Thyroid gland (tissue), 4 donors: Measurements from ENCODE around the gene ABCC3. TPM values are rescaled to one million over a fixed set of nuclear protein-coding genes. Genes with fewer than 3 reads are reported as not detected.

ENCODE experiments used
- DNase-seq, 2 donors: peaks; one replicate each; pipeline ENCODE4 v3.0.0-alpha.2; 2019
- H3K27ac ChIP-seq, 3 donors: fragments of 200-600 bp; sonication (generic); 1 replicate in 2 of 3; 2 replicates in 1 of 3; pipeline ENCODE4 v1.5.1; 2016 to 2019; ENCODE audit warnings: mild to moderate bottlenecking in 1 of 3, moderate library complexity in 1 of 3
- H3K27me3 ChIP-seq: fragments of 200-600 bp; sonication (generic); one replicate; pipeline ENCODE4 v1.5.1; 2019
- H3K36me3 ChIP-seq, 2 donors: fragments of 200-600 bp; sonication (generic); one replicate each; pipeline ENCODE4 v1.5.1; 2016 to 2019
- H3K4me1 ChIP-seq, 2 donors: fragments of 200-600 bp; sonication (generic); one replicate each; pipeline ENCODE4 v1.5.1; 2017 to 2019
- H3K4me3 ChIP-seq, 3 donors: fragments of 200-600 bp; sonication (generic); replicated peaks in 1 of 3; 1 replicate in 2 of 3; 2 replicates in 1 of 3; pipeline ENCODE4 v1.5.1; 2016; ENCODE audit warnings: mild to moderate bottlenecking in 1 of 3
- H3K9me3 ChIP-seq: fragments of 200-600 bp; sonication (generic); one replicate; pipeline ENCODE4 v1.5.1; 2017
- POLR2A ChIP-seq, 2 donors: fragments of 450-650 bp; IDR thresholded peaks; one replicate each; pipeline ENCODE4 v1.6.1; 2017; ENCODE audit warnings: antibody characterized with exemption in 2 of 2, mild to moderate bottlenecking in 2 of 2, moderate library complexity in 1 of 2
- WGBS, 2 donors: methylation state at CpG; one replicate each; pipeline ENCODE4 v1.1.5; 2017; 5-methylcytosine and 5-hydroxymethylcytosine counted together
- intact Hi-C: fragments of 100-400 bp; cut with DNase I; formaldehyde crosslinking; loops from one replicate; pipeline ENCODE4 v1.15.1; 2023
- total RNA-seq, 4 donors: library from RNA; depleted of rRNA; stranded (reverse); fragments of >200 nt; gene quantifications; one replicate each; pipeline ENCODE4 v1.2.3, GENCODE V29; 2016
- TF ChIP-seq, protein P1 (sequence below), 6 experiments: fragments of 200-600 bp in 3 of 6; fragments of 450-650 bp in 3 of 6; sonication (generic) in 3 of 6; IDR thresholded peaks; one replicate each; pipeline ENCODE4 v1.5.1; 2016 to 2019; ENCODE audit warnings: antibody characterized with exemption in 6 of 6, mild to moderate bottlenecking in 2 of 6, inconsistent platforms in 1 of 6, moderate library complexity in 1 of 6

Gene ABCC3
- total RNA-seq, 4 donors from 2014 or later, result 51.0 to 189 (median 131) TPM

DNA sequence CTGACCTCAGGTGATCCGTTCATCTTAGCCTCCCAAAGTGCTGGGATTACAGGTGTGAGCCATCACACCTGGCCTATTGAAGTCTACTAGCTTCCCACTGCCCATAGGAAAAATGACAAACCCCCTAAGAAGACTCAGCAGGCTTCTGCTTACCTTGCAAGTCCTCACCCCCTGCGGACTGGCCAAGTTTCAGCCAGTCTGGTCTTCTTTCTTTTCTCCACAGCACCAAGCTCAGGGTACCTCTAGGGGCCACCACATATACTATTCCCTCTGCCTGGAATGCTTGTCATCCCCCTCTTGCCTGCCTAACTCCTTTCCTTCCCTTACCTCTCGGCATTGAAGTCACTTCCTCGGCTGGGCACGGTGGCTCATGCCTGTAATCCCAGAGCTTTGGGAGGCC is 31.2 kb downstream of the ABCC3 start:
- H3K27me3 ChIP-seq, result no peaks in the 10 kb centered on the region
- no peak overlapping the region for H3K4me3 ChIP-seq
- TF ChIP-seq POLR2A (IDR thresholded peaks at IDR 0.05), result no peak
- TF ChIP-seq, protein P1, sequence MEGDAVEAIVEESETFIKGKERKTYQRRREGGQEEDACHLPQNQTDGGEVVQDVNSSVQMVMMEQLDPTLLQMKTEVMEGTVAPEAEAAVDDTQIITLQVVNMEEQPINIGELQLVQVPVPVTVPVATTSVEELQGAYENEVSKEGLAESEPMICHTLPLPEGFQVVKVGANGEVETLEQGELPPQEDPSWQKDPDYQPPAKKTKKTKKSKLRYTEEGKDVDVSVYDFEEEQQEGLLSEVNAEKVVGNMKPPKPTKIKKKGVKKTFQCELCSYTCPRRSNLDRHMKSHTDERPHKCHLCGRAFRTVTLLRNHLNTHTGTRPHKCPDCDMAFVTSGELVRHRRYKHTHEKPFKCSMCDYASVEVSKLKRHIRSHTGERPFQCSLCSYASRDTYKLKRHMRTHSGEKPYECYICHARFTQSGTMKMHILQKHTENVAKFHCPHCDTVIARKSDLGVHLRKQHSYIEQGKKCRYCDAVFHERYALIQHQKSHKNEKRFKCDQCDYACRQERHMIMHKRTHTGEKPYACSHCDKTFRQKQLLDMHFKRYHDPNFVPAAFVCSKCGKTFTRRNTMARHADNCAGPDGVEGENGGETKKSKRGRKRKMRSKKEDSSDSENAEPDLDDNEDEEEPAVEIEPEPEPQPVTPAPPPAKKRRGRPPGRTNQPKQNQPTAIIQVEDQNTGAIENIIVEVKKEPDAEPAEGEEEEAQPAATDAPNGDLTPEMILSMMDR (IDR thresholded peaks at IDR 0.05), result no peak
- H3K4me1 ChIP-seq, result peaks cover 17 to 20% of the 10 kb centered on the region in 2 donors
- intact Hi-C loops, result no loop called here
- WGBS, 2 donors, result 89 to 94% methylated on average over 5 of the region's 5 CpGs
- no peaks in the 10 kb centered on the region for H3K9me3 ChIP-seq
- H3K27ac ChIP-seq, result no peak overlapping the region
- no peaks in the 10 kb centered on the region for H3K36me3 ChIP-seq
- DNase-seq, result no peak

DNA sequence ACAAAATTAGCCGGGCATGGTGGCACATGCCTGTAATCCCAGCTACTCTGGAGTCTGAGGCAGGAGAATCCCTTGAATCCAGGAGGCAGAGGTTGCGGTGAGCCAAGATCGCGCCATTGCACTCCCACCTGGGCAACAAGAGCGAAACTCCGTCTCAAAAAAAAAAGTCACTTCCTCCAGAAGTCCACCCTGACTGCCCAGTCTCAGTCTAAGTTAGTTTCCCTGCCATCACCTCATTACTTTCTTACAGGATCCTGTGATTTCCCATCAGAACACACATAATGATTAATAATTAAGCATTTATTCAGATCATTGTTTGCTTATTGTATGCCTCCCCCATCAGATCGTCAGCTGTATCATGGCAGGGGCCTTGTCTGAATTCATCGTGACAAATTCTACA is 31.6 kb downstream of the ABCC3 start:
- no peak for DNase-seq
- H3K4me3 ChIP-seq, result no peak overlapping the region
- TF ChIP-seq, protein P1 (IDR thresholded peaks at IDR 0.05), result no peak
- TF ChIP-seq POLR2A (IDR thresholded peaks at IDR 0.05), result no peak
- 95 to 96% methylated on average over 7 to 8 of the region's 8 CpGs for WGBS, 2 donors
- H3K27me3 ChIP-seq, result no peaks in the 10 kb centered on the region
- no peaks in the 10 kb centered on the region for H3K9me3 ChIP-seq
- no peak overlapping the region for H3K27ac ChIP-seq
- intact Hi-C loops, result no loop called here
- H3K4me1 ChIP-seq, result peaks cover 12 to 15% of the 10 kb centered on the region in 2 donors
- no peaks in the 10 kb centered on the region for H3K36me3 ChIP-seq

GRCh38 chr17:50667259-50668024 is 32.8 kb downstream of the ABCC3 start:
- H3K9me3 ChIP-seq, result no peaks in the 10 kb centered on the region
- no peak for DNase-seq
- H3K27me3 ChIP-seq, result no peaks in the 10 kb centered on the region
- H3K4me3 ChIP-seq, result no peak overlapping the region
- no peaks in the 10 kb centered on the region for H3K36me3 ChIP-seq
- no peak overlapping the region for H3K27ac ChIP-seq
- H3K4me1 ChIP-seq, result peaks cover 3 to 5% of the 10 kb centered on the region in 2 donors
- intact Hi-C loops, result no loop called here
- TF ChIP-seq, protein P1 (IDR thresholded peaks at IDR 0.05), result no peak
- TF ChIP-seq POLR2A (IDR thresholded peaks at IDR 0.05), result no peak
- 91 to 92% methylated on average over 11 to 14 of the region's 14 CpGs for WGBS, 2 donors

GRCh38 chr17:50668025-50668837 is 33.5 kb downstream of the ABCC3 start:
- Histone ChIP-seq H3K4me1 (no peaks in the 10 kb centered on the region), H3K27ac (no peak overlapping the region), H3K9me3 (no peaks in the 10 kb centered on the region), H3K4me3 (no peak overlapping the region), H3K36me3 (no peaks in the 10 kb centered on the region), H3K27me3 (no peaks in the 10 kb centered on the region)
- 54 to 75% methylated on average over 7 to 8 of the region's 8 CpGs for WGBS, 2 donors
- intact Hi-C loops, result no loop called here
- no peak for DNase-seq
- TF ChIP-seq, protein P1 (IDR thresholded peaks at IDR 0.05), result no peak
- no peak for TF ChIP-seq POLR2A (IDR thresholded peaks at IDR 0.05)
